Fibroblast of lung (primary cell): ENCODE measurements around the gene RGS3. TPM values are rescaled to one million over a fixed set of nuclear protein-coding genes. Genes with fewer than 3 reads are reported as not detected.

Experiments used
- DNase-seq, 2 donors: peaks; one replicate each; pipeline versions ENCODE4 v3.0.0 to v3.0.0-alpha.2; 2010; ENCODE audit warnings: low read depth in 2 of 2
- H2AFZ ChIP-seq: 2 replicates; pipeline ENCODE4 v1.5.1; 2012; ENCODE audit warnings: low read length, control low read depth, inconsistent platforms
- H3K27ac ChIP-seq: 2 replicates; pipeline ENCODE4 v1.5.1; 2011; ENCODE audit warnings: low read length, control low read depth; ENCODE audit not compliant: insufficient read depth
- H3K27me3 ChIP-seq: 2 replicates; pipeline ENCODE4 v1.5.1; 2011; ENCODE audit warnings: mild to moderate bottlenecking, low read length; ENCODE audit not compliant: control insufficient read depth, insufficient read depth
- H3K36me3 ChIP-seq: 2 replicates; pipeline ENCODE4 v1.5.1; 2011; ENCODE audit warnings: low read length; ENCODE audit not compliant: control insufficient read depth, insufficient read depth
- H3K4me1 ChIP-seq: 2 replicates; pipeline ENCODE4 v1.5.1; 2011; ENCODE audit warnings: low read length; ENCODE audit not compliant: control insufficient read depth, insufficient read depth; ENCODE audit errors: extremely low read depth
- H3K4me2 ChIP-seq: 2 replicates; pipeline ENCODE4 v1.5.1; 2011; ENCODE audit warnings: low read length, control low read depth; ENCODE audit not compliant: insufficient read depth; ENCODE audit errors: extremely low read depth
- H3K4me3 ChIP-seq, 4 experiments: fragments of 200-600 bp in 1 of 4; sonication (generic) in 1 of 4; replicated peaks in 1 of 4; 2 replicates each; pipeline ENCODE4 v1.5.1; 2011 to 2016; ENCODE audit warnings: low read length in 4 of 4, low read depth in 3 of 4, mild to moderate bottlenecking in 3 of 4, control low read depth in 2 of 4, inconsistent platforms in 1 of 4, mixed read lengths in 1 of 4; ENCODE audit not compliant: insufficient read depth in 1 of 4; ENCODE audit errors: control extremely low read depth in 1 of 4
- H3K79me2 ChIP-seq: 2 replicates; pipeline ENCODE4 v1.5.1; 2012; ENCODE audit warnings: mild to moderate bottlenecking, low read length, inconsistent platforms; ENCODE audit not compliant: control insufficient read depth, insufficient read depth
- H3K9ac ChIP-seq: 2 replicates; pipeline ENCODE4 v1.5.1; 2011; ENCODE audit warnings: mild to moderate bottlenecking, low read length, control low read depth; ENCODE audit not compliant: insufficient read depth
- H3K9me3 ChIP-seq: 2 replicates; pipeline ENCODE4 v1.5.1; 2012; ENCODE audit warnings: low read depth, low read length; ENCODE audit not compliant: control insufficient read depth, insufficient read depth
- H4K20me1 ChIP-seq: 2 replicates; pipeline ENCODE4 v1.5.1; 2011; ENCODE audit warnings: low read length; ENCODE audit not compliant: control insufficient read depth, insufficient read depth; ENCODE audit errors: extremely low read depth
- CTCF ChIP-seq, 2 donors: IDR thresholded peaks in 1 of 2; conservative IDR thresholded peaks in 1 of 2; 1 replicate in 1 of 2; 2 replicates in 1 of 2; pipeline ENCODE4 v1.5.1; 2011 to 2012; ENCODE audit warnings: low read length in 2 of 2, control low read depth in 1 of 2, inconsistent platforms in 1 of 2, low read depth in 1 of 2, mild to moderate bottlenecking in 1 of 2
- EZH2 ChIP-seq: IDR thresholded peaks from 2 replicates; pipeline ENCODE4 v1.5.1; 2012; ENCODE audit warnings: low read length, control low read depth, mild to moderate bottlenecking; ENCODE audit errors: missing control alignments
- polyA plus RNA-seq, 2 donors: library from polyadenylated mRNA; depleted of rRNA in 1 of 2; stranded (reverse) in 1 of 2; unstranded in 1 of 2; fragments of >200 nt; gene quantifications; 2 replicates each; pipeline ENCODE4 v1.2.1, GENCODE V29; 2011 to 2012; ENCODE audit warnings: missing spikeins in 1 of 2
- total RNA-seq: library from RNA; depleted of rRNA; stranded (reverse); fragments of >200 nt; gene quantifications from 2 replicates; pipeline ENCODE4 v1.2.1, GENCODE V29; 2014

Gene RGS3
- total and polyA plus RNA-seq, 2 donors (not counting 1 experiment from before 2014, with no cell fraction given): 48.1 to 74.3 TPM

GRCh38 chr9:113471143-113471542 lies 7.6 kb downstream of the RGS3 start:
- no peak overlapping the region for H2AFZ ChIP-seq

GRCh38 chr9:113471566-113471965 lies 8.0 kb downstream of the RGS3 start:
- H3K27ac ChIP-seq: no peak overlapping the region
- H3K36me3 ChIP-seq: no peaks in the 10 kb centered on the region
- no peak overlapping the region for H3K4me2 ChIP-seq
- TF ChIP-seq EZH2: no peak
- TF ChIP-seq CTCF (conservative IDR thresholded peaks at IDR 0.05 in 1 of 2, IDR thresholded peaks at IDR 0.05 in 1 of 2; ENCODE audit: low read depth in 1 of 2, low read length in 2 of 2): no peak
- H3K4me3 ChIP-seq: no peak overlapping the region
- H4K20me1 ChIP-seq: no peaks in the 10 kb centered on the region
- no peaks in the 10 kb centered on the region for H3K79me2 ChIP-seq
- no peaks in the 10 kb centered on the region for H3K27me3 ChIP-seq
- H2AFZ ChIP-seq: no peak overlapping the region
- H3K9ac ChIP-seq: no peak overlapping the region
- DNase-seq: no peak
- H3K9me3 ChIP-seq: no peaks in the 10 kb centered on the region
- peaks cover 2% of the 10 kb centered on the region for H3K4me1 ChIP-seq

More at GRCh38 chr9:113471143-113471542, 7.6 kb downstream of the RGS3 start:
- H3K27me3 ChIP-seq: no peaks in the 10 kb centered on the region
- no peak overlapping the region for H3K4me2 ChIP-seq
- peaks cover 2% of the 10 kb centered on the region for H3K4me1 ChIP-seq
- H3K9me3 ChIP-seq: no peaks in the 10 kb centered on the region
- no peaks in the 10 kb centered on the region for H3K36me3 ChIP-seq
- no peaks in the 10 kb centered on the region for H3K79me2 ChIP-seq
- H3K9ac ChIP-seq: no peak overlapping the region
- H3K4me3 ChIP-seq: no peak overlapping the region
- TF ChIP-seq EZH2: no peak
- no peak for TF ChIP-seq CTCF (conservative IDR thresholded peaks at IDR 0.05 in 1 of 2, IDR thresholded peaks at IDR 0.05 in 1 of 2; ENCODE audit: low read depth in 1 of 2, low read length in 2 of 2)
- H3K27ac ChIP-seq: no peak overlapping the region
- H4K20me1 ChIP-seq: no peaks in the 10 kb centered on the region
- DNase-seq: no peak

GRCh38 chr9:113472199-113472598 lies 8.7 kb downstream of the RGS3 start:
- no peaks in the 10 kb centered on the region for H3K79me2 ChIP-seq
- H3K27me3 ChIP-seq: no peaks in the 10 kb centered on the region
- no peak overlapping the region for H3K9ac ChIP-seq
- DNase-seq: no peak
- peaks cover 2% of the 10 kb centered on the region for H3K4me1 ChIP-seq
- H3K27ac ChIP-seq: no peak overlapping the region
- no peaks in the 10 kb centered on the region for H4K20me1 ChIP-seq
- H2AFZ ChIP-seq: no peak overlapping the region
- H3K9me3 ChIP-seq: no peaks in the 10 kb centered on the region
- TF ChIP-seq EZH2 (no peak), CTCF (conservative IDR thresholded peaks at IDR 0.05 in 1 of 2, IDR thresholded peaks at IDR 0.05 in 1 of 2; ENCODE audit: low read depth in 1 of 2, low read length in 2 of 2) (no peak)
- no peaks in the 10 kb centered on the region for H3K36me3 ChIP-seq
- no peak overlapping the region for H3K4me3 ChIP-seq
- no peak overlapping the region for H3K4me2 ChIP-seq
